Esophagus muscularis mucosa (tissue), 4 donors: ENCODE measurements around the gene IGSF8. TPM values are rescaled to one million over a fixed set of nuclear protein-coding genes. Genes with fewer than 3 reads are reported as not detected.

Experiments used
- DNase-seq: peaks from one replicate; pipeline ENCODE4 v3.0.0-alpha.2; 2017; ENCODE audit errors: extremely low spot score
- H3K27ac ChIP-seq, 4 donors: fragments of 200-600 bp; sonication (generic); replicated peaks in 1 of 4; 1 replicate in 3 of 4; 2 replicates in 1 of 4; pipeline ENCODE4 v1.5.1; 2016 to 2019; ENCODE audit warnings: mild to moderate bottlenecking in 1 of 4
- H3K27me3 ChIP-seq, 4 donors: fragments of 200-600 bp; sonication (generic); one replicate each; pipeline versions ENCODE4 v1.5.1 to v1.6.0; 2016 to 2019
- H3K36me3 ChIP-seq, 4 donors: fragments of 200-600 bp; sonication (generic); one replicate each; pipeline ENCODE4 v1.5.1; 2016 to 2019
- H3K4me1 ChIP-seq, 4 donors: fragments of 200-600 bp; sonication (generic); one replicate each; pipeline ENCODE4 v1.5.1; 2016 to 2019
- H3K4me3 ChIP-seq, 4 donors: fragments of 200-600 bp; sonication (generic); 1 replicate in 2 of 4; 2 replicates in 2 of 4; pipeline ENCODE4 v1.5.1; 2016 to 2019; ENCODE audit warnings: mild to moderate bottlenecking in 4 of 4, moderate library complexity in 1 of 4
- H3K9me3 ChIP-seq, 4 donors: fragments of 200-600 bp; sonication (generic); 1 replicate in 3 of 4; 2 replicates in 1 of 4; pipeline ENCODE4 v1.5.1; 2016 to 2019
- CTCF ChIP-seq, 3 experiments: fragments of 200-600 bp in 2 of 3; fragments of 450-650 bp in 1 of 3; sonication (generic) in 2 of 3; IDR thresholded peaks; one replicate each; pipeline ENCODE4 v1.5.1; 2017 to 2019; ENCODE audit warnings: antibody characterized with exemption in 3 of 3, mild to moderate bottlenecking in 2 of 3, moderate library complexity in 1 of 3
- EP300 ChIP-seq: sonication (generic); formaldehyde crosslinking; IDR thresholded peaks from one replicate; pipeline ENCODE4 v1.6.1; 2017; ENCODE audit warnings: antibody characterized with exemption
- POLR2A ChIP-seq: fragments of 450-650 bp; IDR thresholded peaks from one replicate; pipeline ENCODE4 v1.6.1; 2017; ENCODE audit warnings: antibody characterized with exemption, moderate library complexity, mild to moderate bottlenecking, low read depth
- POLR2AphosphoS5 ChIP-seq, 2 donors: sonication (generic); formaldehyde crosslinking; IDR thresholded peaks; one replicate each; pipeline ENCODE4 v1.6.1; 2017; ENCODE audit warnings: antibody characterized with exemption in 2 of 2
- WGBS: methylation state at CpG from one replicate; pipeline ENCODE4 v1.1.5; 2018; 5-methylcytosine and 5-hydroxymethylcytosine counted together
- intact Hi-C: fragments of 100-400 bp; cut with DNase I; formaldehyde crosslinking; loops from one replicate; pipeline ENCODE4 v1.15.1; 2023
- total RNA-seq, 4 donors: library from RNA; depleted of rRNA; stranded (reverse); fragments of >200 nt; gene quantifications; one replicate each; pipeline versions ENCODE4 v1.1.0 to v1.2.1, GENCODE V29; 2016

The IGSF8 gene
- total RNA-seq, 4 donors from 2014 or later, result 12.0 to 27.0 (median 21.9) TPM

- H3K27ac ChIP-seq, result peak overlapping the region in 3 of 4 donors; percentile 4 to 8 (median 5)
- no peaks in the 10 kb centered on the region for H3K27me3 ChIP-seq
- no peak overlapping the region for H3K4me3 ChIP-seq
- no peaks in the 10 kb centered on the region for H3K9me3 ChIP-seq
- TF ChIP-seq POLR2AphosphoS5 (IDR thresholded peaks at IDR 0.05) (no peak), CTCF (IDR thresholded peaks at IDR 0.05) (no peak), POLR2A (no peak), EP300 (no peak)
- peaks cover 0 to 34% (median 19%) of the 10 kb centered on the region in 4 donors for H3K4me1 ChIP-seq
- no peak for DNase-seq
- peaks cover 26 to 71% (median 60%) of the 10 kb centered on the region in 4 donors for H3K36me3 ChIP-seq
- 96% methylated on average over 8 of the region's 8 CpGs for WGBS
- intact Hi-C loops, result no loop called here
Measured at GRCh38 chr1:160139840-160140239, 41.4 kb upstream of the IGSF8 start.

- intact Hi-C loops, result no loop called here
- H3K27ac ChIP-seq, result peak overlapping the region; percentile 72 to 87 (median 84)
- H3K4me1 ChIP-seq, result peaks cover 5 to 48% (median 25%) of the 10 kb centered on the region in 4 donors
- whole genome bisulfite sequencing, result 85% methylated on average over 8 of the region's 8 CpGs
- H3K36me3 ChIP-seq, result peaks cover 24 to 86% (median 73%) of the 10 kb centered on the region in 4 donors
- no peak overlapping the region for H3K4me3 ChIP-seq
- DNase-seq, result no peak
- H3K9me3 ChIP-seq, result no peaks in the 10 kb centered on the region
- TF ChIP-seq EP300 (no peak), POLR2AphosphoS5 (IDR thresholded peaks at IDR 0.05) (peak in 1 of 2 donors; percentile 11)
- H3K27me3 ChIP-seq, result no peaks in the 10 kb centered on the region
Measured at GRCh38 chr1:160137216-160137862, 38.9 kb upstream of the IGSF8 start.

DNA sequence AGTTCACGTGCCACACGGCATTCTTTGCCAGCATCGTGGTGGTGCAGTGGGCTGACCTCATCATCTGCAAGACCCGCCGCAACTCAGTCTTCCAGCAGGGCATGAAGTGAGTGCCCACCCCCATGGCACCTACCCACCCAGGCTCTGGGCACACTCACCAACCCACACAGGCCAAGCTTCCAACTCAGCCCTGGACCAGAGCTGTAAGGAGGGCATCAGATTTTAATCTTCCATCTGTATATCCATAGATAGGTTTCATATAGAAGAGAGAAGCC is 38.4 kb upstream of the IGSF8 start:
- Histone ChIP-seq H3K4me3 (no peak overlapping the region), H3K27me3 (no peaks in the 10 kb centered on the region), H3K9me3 (no peaks in the 10 kb centered on the region), H3K27ac (peak overlapping the region; percentile 72 to 87 (median 84)), H3K4me1 (peaks cover 7 to 53% (median 29%) of the 10 kb centered on the region in 4 donors), H3K36me3 (peaks cover 24 to 81% (median 68%) of the 10 kb centered on the region in 4 donors)
- DNase-seq, result no peak
- intact Hi-C loops, result no loop called here
- WGBS, result 79% methylated on average over 2 of the region's 5 CpGs
- TF ChIP-seq POLR2A (no peak), CTCF (IDR thresholded peaks at IDR 0.05) (no peak), EP300 (no peak), POLR2AphosphoS5 (IDR thresholded peaks at IDR 0.05) (no peak)

GRCh38 chr1:160136121-160136925 is 37.9 kb upstream of the IGSF8 start:
- peaks cover 24 to 76% (median 65%) of the 10 kb centered on the region in 4 donors for H3K36me3 ChIP-seq
- DNase-seq, result no peak
- H3K4me1 ChIP-seq, result peaks cover 13 to 58% (median 35%) of the 10 kb centered on the region in 4 donors
- intact Hi-C loops, result no loop called here
- WGBS, result 85% methylated on average over 20 of the region's 22 CpGs
- no peaks in the 10 kb centered on the region for H3K27me3 ChIP-seq
- H3K4me3 ChIP-seq, result no peak overlapping the region
- H3K9me3 ChIP-seq, result no peaks in the 10 kb centered on the region
- TF ChIP-seq CTCF (IDR thresholded peaks at IDR 0.05) (no peak), POLR2A (no peak), POLR2AphosphoS5 (IDR thresholded peaks at IDR 0.05) (no peak), EP300 (no peak)
- H3K27ac ChIP-seq, result peak overlapping the region; percentile 72 to 87 (median 84)

DNA sequence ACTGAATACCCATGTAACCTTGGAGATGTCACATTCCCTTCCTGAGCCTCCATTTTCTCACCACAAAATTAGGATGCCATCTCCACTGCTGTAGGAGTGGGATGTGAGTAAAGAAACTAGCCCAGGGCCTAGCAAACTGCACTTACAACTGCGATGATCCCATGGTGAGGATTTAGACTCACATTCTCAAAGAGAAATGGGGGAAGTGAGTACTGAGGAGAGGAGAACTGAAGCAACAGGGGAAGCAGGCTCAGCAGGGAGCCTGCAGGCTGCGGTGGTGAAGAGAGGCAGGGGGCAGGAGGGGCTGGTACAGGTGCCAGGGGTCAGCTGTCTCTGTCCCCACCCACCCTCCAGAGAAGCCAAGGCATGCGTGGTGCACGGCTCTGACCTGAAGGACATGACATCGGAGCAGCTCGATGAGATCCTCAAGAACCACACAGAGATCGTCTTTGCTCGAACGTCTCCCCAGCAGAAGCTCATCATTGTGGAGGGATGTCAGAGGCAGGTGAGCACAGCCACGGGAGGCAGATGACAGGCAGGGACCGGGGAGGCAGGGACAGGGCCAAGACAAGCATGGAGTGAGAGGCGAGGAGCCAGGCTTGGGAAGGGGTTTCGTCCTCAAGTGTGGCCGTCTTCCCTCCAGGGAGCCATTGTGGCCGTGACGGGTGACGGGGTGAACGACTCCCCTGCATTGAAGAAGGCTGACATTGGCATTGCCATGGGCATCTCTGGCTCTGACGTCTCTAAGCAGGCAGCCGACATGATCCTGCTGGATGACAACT is 36.6 kb upstream of the IGSF8 start:
- Histone ChIP-seq H3K27ac (peak overlapping the region; percentile 83 to 87 (median 85)), H3K4me1 (peaks cover 26 to 72% (median 48%) of the 10 kb centered on the region in 4 donors), H3K27me3 (no peaks in the 10 kb centered on the region), H3K4me3 (no peak overlapping the region), H3K36me3 (peaks cover 29 to 76% (median 65%) of the 10 kb centered on the region in 4 donors), H3K9me3 (no peaks in the 10 kb centered on the region)
- 82% methylated on average over 20 of the region's 20 CpGs for WGBS
- no peak for DNase-seq
- intact Hi-C loops, result no loop called here
- no peak for TF ChIP-seq EP300
- no peak for TF ChIP-seq POLR2AphosphoS5 (IDR thresholded peaks at IDR 0.05)
- no peak for TF ChIP-seq CTCF (IDR thresholded peaks at IDR 0.05)
- no peak for TF ChIP-seq POLR2A
